ENCODE results near the gene RBFOX1.

DNA sequence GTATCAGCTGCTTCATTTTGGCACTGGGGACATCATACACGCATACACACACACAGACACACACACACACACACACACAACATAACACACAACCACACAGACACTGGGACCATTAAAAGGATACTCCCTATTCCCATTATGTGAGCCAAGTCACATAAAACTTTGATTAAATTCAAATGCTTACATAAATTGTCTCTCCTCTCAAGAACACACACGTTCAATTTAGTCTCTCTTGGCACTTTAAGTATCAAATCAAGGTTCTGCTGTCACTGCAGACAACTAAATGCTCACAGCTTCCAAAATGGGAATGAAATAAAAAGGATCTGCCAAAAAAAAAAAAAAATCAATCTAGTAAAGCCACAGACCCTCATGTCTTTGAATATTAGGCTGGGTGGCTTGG lies 184.9 kb downstream of the RBFOX1 start:
- TF ChIP-seq, protein P1, sequence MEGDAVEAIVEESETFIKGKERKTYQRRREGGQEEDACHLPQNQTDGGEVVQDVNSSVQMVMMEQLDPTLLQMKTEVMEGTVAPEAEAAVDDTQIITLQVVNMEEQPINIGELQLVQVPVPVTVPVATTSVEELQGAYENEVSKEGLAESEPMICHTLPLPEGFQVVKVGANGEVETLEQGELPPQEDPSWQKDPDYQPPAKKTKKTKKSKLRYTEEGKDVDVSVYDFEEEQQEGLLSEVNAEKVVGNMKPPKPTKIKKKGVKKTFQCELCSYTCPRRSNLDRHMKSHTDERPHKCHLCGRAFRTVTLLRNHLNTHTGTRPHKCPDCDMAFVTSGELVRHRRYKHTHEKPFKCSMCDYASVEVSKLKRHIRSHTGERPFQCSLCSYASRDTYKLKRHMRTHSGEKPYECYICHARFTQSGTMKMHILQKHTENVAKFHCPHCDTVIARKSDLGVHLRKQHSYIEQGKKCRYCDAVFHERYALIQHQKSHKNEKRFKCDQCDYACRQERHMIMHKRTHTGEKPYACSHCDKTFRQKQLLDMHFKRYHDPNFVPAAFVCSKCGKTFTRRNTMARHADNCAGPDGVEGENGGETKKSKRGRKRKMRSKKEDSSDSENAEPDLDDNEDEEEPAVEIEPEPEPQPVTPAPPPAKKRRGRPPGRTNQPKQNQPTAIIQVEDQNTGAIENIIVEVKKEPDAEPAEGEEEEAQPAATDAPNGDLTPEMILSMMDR (IDR thresholded peaks at IDR 0.05), result no peak
- TF ChIP-seq POLR2A (IDR thresholded peaks at IDR 0.05) (no peak), POLR2AphosphoS5 (IDR thresholded peaks at IDR 0.05) (no peak)
